Thyroid gland (tissue), 4 donors: ENCODE measurements around the gene ETDA.
"Not testable (repeated sequence)": the region's sequence is repeated elsewhere in the genome, so short reads cannot be mapped to it uniquely, and the experiment has no call there.

Experiments used
- CTCF ChIP-seq, 6 experiments: fragments of 200-600 bp in 3 of 6; fragments of 450-650 bp in 3 of 6; sonication (generic) in 3 of 6; IDR thresholded peaks; one replicate each; pipeline ENCODE4 v1.5.1; 2016 to 2019; ENCODE audit warnings: antibody characterized with exemption in 6 of 6, mild to moderate bottlenecking in 2 of 6, inconsistent platforms in 1 of 6, moderate library complexity in 1 of 6
- POLR2A ChIP-seq, 2 donors: fragments of 450-650 bp; IDR thresholded peaks; one replicate each; pipeline ENCODE4 v1.6.1; 2017; ENCODE audit warnings: antibody characterized with exemption in 2 of 2, mild to moderate bottlenecking in 2 of 2, moderate library complexity in 1 of 2

- TF ChIP-seq CTCF (IDR thresholded peaks at IDR 0.05) = peak; percentile 9 to 50 (median 20)
- TF ChIP-seq POLR2A (IDR thresholded peaks at IDR 0.05) = not testable (repeated sequence)
These were observed 45.4 kb upstream of the ETDA start for GRCh38 chrX:135206427-135206826.
